ENCODE data around the gene AIF1. TPM values are rescaled to one million over a fixed set of nuclear protein-coding genes. Genes with fewer than 3 reads are reported as not detected.
"Not testable (repeated sequence)": the region's sequence is repeated elsewhere in the genome, so short reads cannot be mapped to it uniquely, and the experiment has no call there.

AIF1 gene
- total RNA-seq, 1 donor from 2014 or later = 3.1 TPM

GRCh38 chr6:31585491-31585890, 29.5 kb upstream of the AIF1 start:
- H3K27me3 Mint-ChIP-seq = peaks cover 38% of the 10 kb centered on the region

GRCh38 chr6:31586008-31586407, 29.0 kb upstream of the AIF1 start, which contains the start of gene LST1:
TSS of gene LST1 (plus strand) at chr6:31586277. CDS start at chr6:31587300, 1,023 bp downstream.
- TF ChIP-seq CTCF (IDR thresholded peaks at IDR 0.05; ENCODE audit: unreplicated experiment) = no peak
- H3K27me3 Mint-ChIP-seq = peaks cover 35% of the 10 kb centered on the region
- no peak within 1 kb of the TSS for H3K27ac Mint-ChIP-seq
- peaks cover 7% of the 10 kb centered on the region for H3K4me1 Mint-ChIP-seq (ENCODE audit: low read depth)
- no peak for DNase-seq (ENCODE audit: low spot score, unreplicated experiment)
- H3K4me3 Mint-ChIP-seq (ENCODE audit: low read depth) = no peak within 1 kb of the TSS
- H3K9me3 Mint-ChIP-seq (ENCODE audit: low read depth) = no peaks in the 10 kb centered on the region
- no peaks in the 10 kb centered on the region for H3K36me3 Mint-ChIP-seq (ENCODE audit: insufficient read depth)

More at GRCh38 chr6:31585491-31585890, 29.5 kb upstream of the AIF1 start:
- no peaks in the 10 kb centered on the region for H3K36me3 Mint-ChIP-seq (ENCODE audit: insufficient read depth)
- DNase-seq (ENCODE audit: low spot score, unreplicated experiment) = no peak
- TF ChIP-seq CTCF (IDR thresholded peaks at IDR 0.05; ENCODE audit: unreplicated experiment) = peak; percentile 47
- H3K9me3 Mint-ChIP-seq (ENCODE audit: low read depth) = no peaks in the 10 kb centered on the region
- no peak overlapping the region for H3K27ac Mint-ChIP-seq
- no peak overlapping the region for H3K4me3 Mint-ChIP-seq (ENCODE audit: low read depth)
- peaks cover 10% of the 10 kb centered on the region for H3K4me1 Mint-ChIP-seq (ENCODE audit: low read depth)

DNA sequence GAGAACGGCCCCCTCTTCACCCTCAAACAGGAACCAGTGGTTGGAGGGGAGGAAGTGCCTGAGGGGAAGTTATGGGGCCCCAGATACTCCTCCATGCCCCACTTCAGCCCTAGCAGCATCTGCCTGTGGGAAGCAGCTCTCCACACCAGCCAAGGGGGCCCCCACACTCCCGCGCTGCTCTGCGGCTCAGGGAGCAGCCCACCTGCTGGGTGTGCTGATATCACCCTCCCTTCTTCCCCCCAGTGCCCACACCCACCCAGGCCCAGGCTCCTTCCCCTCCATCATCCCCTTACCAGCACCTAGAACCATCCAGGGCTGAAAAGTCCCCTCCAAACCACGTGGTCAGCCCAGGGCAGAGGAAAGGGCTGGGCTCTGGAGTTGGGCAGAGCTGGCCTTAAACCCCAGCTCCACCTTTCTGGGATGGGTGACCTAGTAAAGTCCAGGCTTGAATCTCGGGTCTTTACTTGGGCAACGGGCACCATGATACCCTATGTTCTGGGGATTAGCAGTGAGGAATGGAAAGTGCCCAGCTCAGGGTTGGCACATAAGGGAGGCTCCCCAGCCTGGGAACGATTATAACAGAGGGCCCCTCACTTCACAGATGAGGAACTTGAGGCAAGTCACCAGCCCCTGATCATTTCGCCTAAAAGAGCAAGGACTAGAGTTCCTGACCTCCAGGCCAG, 28.3 kb upstream of the AIF1 start:
- Mint-ChIP-seq H3K27ac (no peak overlapping the region), H3K36me3 (ENCODE audit: insufficient read depth) (no peaks in the 10 kb centered on the region), H3K9me3 (ENCODE audit: low read depth) (no peaks in the 10 kb centered on the region), H3K27me3 (peaks cover 28% of the 10 kb centered on the region), H3K4me3 (ENCODE audit: low read depth) (no peak overlapping the region), H3K4me1 (ENCODE audit: low read depth) (peaks cover 2% of the 10 kb centered on the region)
- no peak for TF ChIP-seq CTCF (IDR thresholded peaks at IDR 0.05; ENCODE audit: unreplicated experiment)
- DNase-seq (ENCODE audit: low spot score, unreplicated experiment) = no peak

DNA sequence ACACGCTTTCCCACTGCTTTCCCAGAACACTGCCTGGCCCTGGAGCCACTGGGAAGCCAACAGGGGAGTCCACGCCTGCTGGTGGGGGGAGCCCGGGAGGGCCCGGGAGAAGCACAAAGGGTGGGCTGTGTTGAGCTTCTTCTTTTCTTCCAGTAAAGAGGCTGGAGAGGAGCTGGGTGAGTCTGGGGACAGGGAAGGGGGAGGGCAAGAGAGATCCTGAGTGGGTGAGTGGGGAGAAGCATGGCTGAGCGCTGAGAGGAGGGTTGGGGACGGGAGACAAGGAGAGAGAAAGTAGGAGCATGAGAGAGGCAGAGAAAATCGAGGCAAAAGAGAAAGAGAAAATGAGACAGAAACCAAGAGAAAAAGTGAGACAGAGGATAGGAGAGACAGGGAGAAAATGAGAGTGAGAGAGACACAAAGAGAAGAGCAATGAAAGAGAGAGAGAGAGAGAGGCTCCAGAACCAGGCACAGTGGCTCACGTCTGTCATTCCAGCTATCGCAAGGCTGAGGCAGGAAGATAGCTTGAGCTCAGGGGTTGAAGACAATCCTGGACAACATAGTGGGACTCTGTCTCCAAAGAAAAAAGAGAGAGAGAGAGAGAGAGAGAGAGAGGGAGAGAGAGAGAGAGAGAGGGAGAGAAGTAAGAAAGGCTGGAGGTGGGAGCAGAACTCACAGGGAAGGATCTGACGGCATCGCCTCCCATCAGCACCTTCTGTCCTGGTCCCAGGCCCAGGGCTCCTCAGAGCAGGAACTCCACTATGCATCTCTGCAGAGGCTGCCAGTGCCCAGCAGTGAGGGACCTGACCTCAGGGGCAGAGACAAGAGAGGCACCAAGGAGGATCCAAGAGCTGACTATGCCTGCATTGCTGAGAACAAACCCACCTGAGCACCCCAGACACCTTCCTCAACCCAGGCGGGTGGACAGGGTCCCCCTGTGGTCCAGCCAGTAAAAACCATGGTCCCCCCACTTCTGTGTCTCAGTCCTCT, 26.9 kb upstream of the AIF1 start:
- no peak for DNase-seq (ENCODE audit: low spot score, unreplicated experiment)
- H3K4me1 Mint-ChIP-seq (ENCODE audit: low read depth) = no peaks in the 10 kb centered on the region
- peaks cover 18% of the 10 kb centered on the region for H3K27me3 Mint-ChIP-seq
- H3K27ac Mint-ChIP-seq = no peak overlapping the region
- no peaks in the 10 kb centered on the region for H3K9me3 Mint-ChIP-seq (ENCODE audit: low read depth)
- no peak for TF ChIP-seq CTCF (IDR thresholded peaks at IDR 0.05; ENCODE audit: unreplicated experiment)
- no peak overlapping the region for H3K4me3 Mint-ChIP-seq (ENCODE audit: low read depth)
- no peaks in the 10 kb centered on the region for H3K36me3 Mint-ChIP-seq (ENCODE audit: insufficient read depth)

DNA sequence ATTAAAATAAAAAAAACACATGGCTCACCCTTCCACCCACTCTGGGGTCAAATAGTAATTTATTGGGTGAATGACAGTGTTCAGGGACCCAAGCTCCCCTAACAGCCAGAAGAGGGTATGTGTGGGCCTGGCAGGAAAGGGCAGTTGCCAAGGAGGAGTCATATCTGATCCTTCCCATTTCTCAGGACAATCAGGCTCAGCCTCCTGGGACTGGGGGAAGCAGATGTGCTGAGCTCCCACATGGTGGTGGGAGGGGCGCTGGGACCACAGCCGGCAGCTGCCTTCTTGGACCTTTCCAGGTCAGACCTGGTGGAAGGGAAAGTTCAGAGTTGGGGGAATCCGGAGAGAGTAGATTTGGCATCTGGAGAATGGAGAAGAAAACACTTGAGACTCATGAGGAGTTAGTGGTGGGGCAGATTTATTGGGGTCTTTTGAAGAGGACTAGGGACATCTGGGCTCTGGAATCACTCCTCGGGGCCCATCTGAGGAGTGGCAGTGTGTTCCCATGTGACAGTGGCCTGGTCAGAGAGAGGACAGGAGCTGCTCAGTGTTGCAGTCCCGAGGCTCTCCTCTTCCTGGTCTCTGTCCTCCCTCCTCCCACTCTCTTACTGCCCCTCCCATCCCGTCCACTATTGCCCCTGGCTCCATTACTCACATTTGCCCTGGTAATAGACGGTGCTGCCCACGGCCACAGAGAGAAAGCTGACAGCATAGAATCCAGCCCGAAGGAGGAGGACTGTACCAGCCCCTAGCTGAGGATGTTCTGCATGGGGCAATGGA, 26.0 kb upstream of the AIF1 start:
- H3K27ac Mint-ChIP-seq = no peak overlapping the region
- H3K36me3 Mint-ChIP-seq (ENCODE audit: insufficient read depth) = no peaks in the 10 kb centered on the region
- DNase-seq (ENCODE audit: low spot score, unreplicated experiment) = no peak
- no peak for TF ChIP-seq CTCF (IDR thresholded peaks at IDR 0.05; ENCODE audit: unreplicated experiment)
- peaks cover 18% of the 10 kb centered on the region for H3K27me3 Mint-ChIP-seq
- no peaks in the 10 kb centered on the region for H3K9me3 Mint-ChIP-seq (ENCODE audit: low read depth)
- H3K4me3 Mint-ChIP-seq (ENCODE audit: low read depth) = no peak overlapping the region
- H3K4me1 Mint-ChIP-seq (ENCODE audit: low read depth) = no peaks in the 10 kb centered on the region

DNA sequence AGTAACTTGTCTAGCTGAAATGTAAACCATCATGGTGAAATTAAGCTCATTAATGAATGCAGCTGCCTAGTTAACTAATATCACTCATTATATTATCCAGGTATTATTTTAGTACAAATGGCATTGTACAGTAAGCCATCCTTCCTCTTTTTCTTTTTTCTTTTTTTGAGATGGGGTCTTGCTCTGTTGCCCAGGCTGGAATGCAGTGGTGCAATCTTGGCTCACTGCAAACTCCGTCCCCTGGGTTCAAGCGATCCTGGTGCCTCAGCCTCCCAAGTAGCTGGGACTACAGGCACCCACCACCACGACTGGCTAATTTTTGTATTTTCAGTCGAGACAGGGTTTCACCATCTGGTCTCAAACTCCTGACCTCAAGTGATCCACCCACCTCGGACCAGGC, 24.3 kb upstream of the AIF1 start:
- H3K36me3 Mint-ChIP-seq (ENCODE audit: insufficient read depth); H3K27ac Mint-ChIP-seq; DNase-seq (ENCODE audit: low spot score, unreplicated experiment); H3K9me3 Mint-ChIP-seq (ENCODE audit: low read depth); H3K4me3 Mint-ChIP-seq (ENCODE audit: low read depth); H3K4me1 Mint-ChIP-seq (ENCODE audit: low read depth): not testable (repeated sequence)
- H3K27me3 Mint-ChIP-seq = peaks cover 16% of the 10 kb centered on the region
